Thymus (tissue), 11 donors: ENCODE results near the gene GRHPR. TPM values are rescaled to one million over a fixed set of nuclear protein-coding genes. Genes with fewer than 3 reads are reported as not detected.

Experiments
- DNase-seq, 9 donors: peaks; one replicate each; pipeline ENCODE4 v3.0.0-alpha.2; 2013; ENCODE audit warnings: low spot score in 9 of 9, low read depth in 6 of 9, missing footprints in 1 of 9
- H3K27ac ChIP-seq, 2 donors: one replicate each; pipeline ENCODE4 v1.5.1; 2013; ENCODE audit warnings: control low read depth in 1 of 2, low read depth in 1 of 2, low read length in 1 of 2, mild to moderate bottlenecking in 1 of 2, moderate library complexity in 1 of 2
- H3K27me3 ChIP-seq, 2 donors: one replicate each; pipeline ENCODE4 v1.5.1; 2013; ENCODE audit warnings: low read length in 1 of 2; ENCODE audit not compliant: control insufficient read depth in 2 of 2, insufficient read depth in 1 of 2
- H3K36me3 ChIP-seq, 2 donors: one replicate each; pipeline ENCODE4 v1.5.1; 2013; ENCODE audit warnings: low read length in 1 of 2, mild to moderate bottlenecking in 1 of 2, moderate library complexity in 1 of 2; ENCODE audit not compliant: control insufficient read depth in 2 of 2, insufficient read depth in 2 of 2
- H3K4me1 ChIP-seq, 2 donors: one replicate each; pipeline ENCODE4 v1.5.1; 2013; ENCODE audit warnings: low read length in 2 of 2; ENCODE audit not compliant: control insufficient read depth in 2 of 2, insufficient read depth in 2 of 2
- H3K4me3 ChIP-seq, 2 donors: one replicate each; pipeline ENCODE4 v1.5.1; 2013; ENCODE audit warnings: low read length in 2 of 2, control low read depth in 1 of 2, mild to moderate bottlenecking in 1 of 2
- H3K9me3 ChIP-seq, 2 donors: one replicate each; pipeline ENCODE4 v1.5.1; 2013; ENCODE audit warnings: low read length in 1 of 2, mild to moderate bottlenecking in 1 of 2; ENCODE audit not compliant: control insufficient read depth in 2 of 2, insufficient read depth in 1 of 2
- WGBS: extraction: QIAGEN DNeasy Blood & Tissue Kit; methylation state at CpG from one replicate; pipeline ENCODE4 v1.1.7; 2013; 5-methylcytosine and 5-hydroxymethylcytosine counted together
- polyA plus RNA-seq: library from polyadenylated mRNA; stranded (reverse); fragments of 200-250 nt; gene quantifications from one replicate; pipeline ENCODE4 v1.2.3, GENCODE V29; 2013
- total RNA-seq: library from RNA; stranded (reverse); fragments of 120-200 nt; gene quantifications from one replicate; pipeline ENCODE4 v1.2.4, GENCODE V29; 2013
- donor health status: healthy.

Gene GRHPR
- total and polyA plus RNA-seq, 2 donors: 59.2 to 70.1 TPM

- Histone ChIP-seq H3K27me3 (peaks cover 0 to 3% of the 10 kb centered on the region in 2 donors), H3K4me3 (no peak overlapping the region), H3K9me3 (no peaks in the 10 kb centered on the region), H3K4me1 (peaks cover 0 to 25% of the 10 kb centered on the region in 2 donors), H3K27ac (no peak overlapping the region), H3K36me3 (no peaks in the 10 kb centered on the region)
- 41% methylated on average over 22 of the region's 22 CpGs for WGBS
- DNase-seq: peak in 8 of 9 donors; percentile 48 to 83 (median 63)
Observed at GRCh38 chr9:37415011-37415719, 7.3 kb upstream of the GRHPR start.

GRCh38 chr9:37417252-37417803, 5.2 kb upstream of the GRHPR start:
- Histone ChIP-seq H3K4me1 (peaks cover 4 to 15% of the 10 kb centered on the region in 2 donors), H3K36me3 (peaks cover 0 to under 1% of the 10 kb centered on the region in 2 donors), H3K27me3 (peaks cover 0 to 3% of the 10 kb centered on the region in 2 donors), H3K27ac (no peak overlapping the region), H3K4me3 (no peak overlapping the region), H3K9me3 (no peaks in the 10 kb centered on the region)
- DNase-seq: no peak
- 96% methylated on average over 9 of the region's 9 CpGs for WGBS

- Histone ChIP-seq H3K27ac (no peak overlapping the region), H3K4me1 (peaks cover 4 to 16% of the 10 kb centered on the region in 2 donors), H3K4me3 (no peak overlapping the region), H3K9me3 (peaks cover 0 to 2% of the 10 kb centered on the region in 2 donors), H3K36me3 (peaks cover 0 to 3% of the 10 kb centered on the region in 2 donors), H3K27me3 (peaks cover 0 to 3% of the 10 kb centered on the region in 2 donors)
- no peak for DNase-seq
- 97% methylated on average over 9 of the region's 9 CpGs for WGBS
Observed at GRCh38 chr9:37417857-37418618, 4.5 kb upstream of the GRHPR start.

- 97% methylated on average over 5 of the region's 5 CpGs for WGBS
- Histone ChIP-seq H3K4me3 (no peak overlapping the region), H3K27ac (no peak overlapping the region), H3K27me3 (peaks cover 0 to 3% of the 10 kb centered on the region in 2 donors), H3K36me3 (peaks cover 0 to 3% of the 10 kb centered on the region in 2 donors), H3K9me3 (peaks cover 0 to 2% of the 10 kb centered on the region in 2 donors), H3K4me1 (peaks cover 14 to 25% of the 10 kb centered on the region in 2 donors)
- DNase-seq: no peak
Observed at GRCh38 chr9:37419204-37419603, 3.3 kb upstream of the GRHPR start.

GRCh38 chr9:37420271-37421215, 2.0 kb upstream of the GRHPR start:
- DNase-seq: no peak
- 85% methylated on average over 12 of the region's 12 CpGs for WGBS
- Histone ChIP-seq H3K36me3 (peaks cover 0 to 3% of the 10 kb centered on the region in 2 donors), H3K4me1 (peaks cover 15 to 16% of the 10 kb centered on the region in 2 donors), H3K27ac (no peak overlapping the region), H3K9me3 (peaks cover 0 to 2% of the 10 kb centered on the region in 2 donors), H3K27me3 (no peaks in the 10 kb centered on the region), H3K4me3 (no peak overlapping the region)

GRCh38 chr9:37421914-37422288, 595 bp upstream of the GRHPR start:
- Histone ChIP-seq H3K4me3 (peak overlapping the region; percentile 88 to 99), H3K36me3 (peaks cover 10 to 15% of the 10 kb centered on the region in 2 donors), H3K27me3 (no peaks in the 10 kb centered on the region), H3K4me1 (peaks cover 15 to 16% of the 10 kb centered on the region in 2 donors), H3K27ac (peak overlapping the region; percentile 2 to 78), H3K9me3 (peaks cover 0 to 2% of the 10 kb centered on the region in 2 donors)
- DNase-seq: no peak
- WGBS: 72% methylated on average over 8 of the region's 8 CpGs

- no peaks in the 10 kb centered on the region for H3K27me3 ChIP-seq
- H3K4me1 ChIP-seq: peaks cover 15 to 16% of the 10 kb centered on the region in 2 donors
- WGBS: 90% methylated on average over 2 of the region's 2 CpGs
- H3K9me3 ChIP-seq: peaks cover 0 to 2% of the 10 kb centered on the region in 2 donors
- peak overlapping the region in 1 of 2 donors; percentile 88 for H3K4me3 ChIP-seq
- H3K36me3 ChIP-seq: peaks cover 19 to 31% of the 10 kb centered on the region in 2 donors
- H3K27ac ChIP-seq: no peak overlapping the region
- no peak for DNase-seq
Observed at GRCh38 chr9:37423508-37423907, 1.0 kb downstream of the GRHPR start.

- peaks cover 0 to 2% of the 10 kb centered on the region in 2 donors for H3K9me3 ChIP-seq
- no peak overlapping the region for H3K4me3 ChIP-seq
- WGBS: 95% methylated on average over 8 of the region's 8 CpGs
- no peaks in the 10 kb centered on the region for H3K27me3 ChIP-seq
- H3K27ac ChIP-seq: no peak overlapping the region
- no peak for DNase-seq
- peaks cover 15 to 16% of the 10 kb centered on the region in 2 donors for H3K4me1 ChIP-seq
- H3K36me3 ChIP-seq: peaks cover 27 to 39% of the 10 kb centered on the region in 2 donors
Observed at GRCh38 chr9:37424204-37424685, 1.7 kb downstream of the GRHPR start.
